IPS-18c (cell line): ENCODE measurements around the gene KRTAP10-8.
"Not testable (repeated sequence)": the region's sequence is repeated elsewhere in the genome, so short reads cannot be mapped to it uniquely, and the experiment has no call there.

Experiments used
- H3K4me3 ChIP-seq: 2 replicates; pipeline ENCODE4 v1.7.0; 2013; ENCODE audit warnings: low read depth, mild to moderate bottlenecking, low read length, moderate library complexity; ENCODE audit not compliant: insufficient read depth
- H3K9me3 ChIP-seq: one replicate; pipeline ENCODE4 v1.6.1; 2013; ENCODE audit warnings: mild to moderate bottlenecking, low read length, moderate library complexity; ENCODE audit not compliant: control insufficient read depth, insufficient read depth

Gene KRTAP10-8

DNA sequence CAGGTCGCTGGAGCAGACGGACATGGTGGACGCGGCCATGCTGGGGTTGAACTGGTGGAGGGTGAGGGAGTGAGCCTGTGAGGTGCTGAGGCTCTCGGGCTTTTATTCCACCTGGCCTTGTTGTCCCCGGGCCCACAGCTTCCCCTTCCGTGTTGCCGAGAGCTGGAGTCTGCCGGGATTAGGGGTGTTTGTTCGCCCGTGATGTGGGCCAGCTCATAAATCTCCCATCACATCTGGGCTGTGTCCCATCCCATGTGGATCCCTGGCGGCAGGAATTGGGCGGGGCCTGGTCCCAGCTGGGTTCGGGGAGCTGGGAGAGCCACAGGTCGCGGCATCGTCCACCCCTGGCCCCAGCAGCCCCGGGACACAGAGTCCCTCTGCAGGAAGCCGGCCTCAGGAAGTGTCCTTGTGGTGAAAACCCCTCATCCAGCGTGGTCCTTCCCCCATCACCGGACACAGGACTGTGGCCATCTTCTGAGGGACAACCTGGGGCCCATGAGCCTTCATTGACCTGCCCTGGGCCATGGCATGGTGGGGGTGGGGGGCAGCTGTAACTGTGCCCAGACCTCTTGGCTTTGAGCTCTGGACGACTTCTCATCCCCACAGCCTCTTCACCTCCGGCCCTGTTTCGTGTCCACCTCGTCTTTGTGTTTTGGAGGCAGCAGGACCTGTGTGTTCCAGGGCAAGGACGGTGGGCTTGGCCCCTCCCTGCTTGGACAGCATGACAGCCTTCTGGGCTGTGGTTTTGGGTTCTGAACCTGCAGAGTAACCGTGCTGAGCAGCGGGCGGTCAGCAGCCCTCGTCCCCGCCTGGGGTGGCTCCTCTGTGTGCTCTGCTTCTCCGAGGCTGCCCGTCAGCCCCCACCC lies 19.2 kb upstream of the KRTAP10-8 start, which contains the start of gene KRTAP10-6:
TSS of gene KRTAP10-6 (minus strand) at position 60 of the 866 bp plus-strand sequence. CDS start at position 39, 21 bp downstream.
- no peaks in the 10 kb centered on the region for H3K9me3 ChIP-seq
- H3K4me3 ChIP-seq, result no peak within 1 kb of the TSS

DNA sequence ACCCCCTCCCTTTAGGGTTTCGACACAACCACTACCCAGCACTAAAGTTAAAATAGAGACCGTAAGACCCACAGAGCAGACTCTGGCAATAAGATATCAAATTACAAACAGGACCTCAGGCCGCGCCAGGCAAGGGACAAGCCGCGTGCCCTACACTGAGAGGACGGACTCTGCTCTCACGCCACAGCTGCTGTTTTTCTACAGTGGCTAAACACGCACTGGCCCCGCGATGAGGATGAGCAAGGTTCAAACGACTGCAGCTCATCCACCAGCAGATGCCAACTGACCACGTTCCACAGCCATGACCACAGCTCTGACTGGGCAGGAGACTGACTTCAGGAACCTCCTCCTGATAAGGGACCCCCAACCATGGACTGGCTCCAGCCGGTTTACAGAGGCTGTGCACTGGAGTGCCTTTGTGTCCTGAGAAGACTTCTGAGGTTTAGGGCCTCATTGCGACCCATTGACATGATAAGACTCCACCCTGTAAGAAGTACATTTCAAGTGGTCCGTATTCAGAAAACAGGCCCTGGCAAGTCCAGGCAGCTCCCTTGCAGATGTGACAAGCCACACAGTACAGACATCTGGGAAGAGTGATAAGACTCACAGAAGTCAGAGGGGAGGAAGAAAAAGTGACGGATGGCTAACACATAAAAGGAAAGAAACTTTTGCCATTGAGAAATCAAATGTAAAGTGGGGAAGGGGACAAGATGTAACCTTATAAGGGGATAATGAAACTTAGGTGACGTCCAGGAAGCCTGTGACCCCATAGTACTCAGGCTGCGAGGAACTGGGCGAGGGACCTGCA lies 18.1 kb upstream of the KRTAP10-8 start:
- no peak overlapping the region for H3K4me3 ChIP-seq
- no peaks in the 10 kb centered on the region for H3K9me3 ChIP-seq

DNA sequence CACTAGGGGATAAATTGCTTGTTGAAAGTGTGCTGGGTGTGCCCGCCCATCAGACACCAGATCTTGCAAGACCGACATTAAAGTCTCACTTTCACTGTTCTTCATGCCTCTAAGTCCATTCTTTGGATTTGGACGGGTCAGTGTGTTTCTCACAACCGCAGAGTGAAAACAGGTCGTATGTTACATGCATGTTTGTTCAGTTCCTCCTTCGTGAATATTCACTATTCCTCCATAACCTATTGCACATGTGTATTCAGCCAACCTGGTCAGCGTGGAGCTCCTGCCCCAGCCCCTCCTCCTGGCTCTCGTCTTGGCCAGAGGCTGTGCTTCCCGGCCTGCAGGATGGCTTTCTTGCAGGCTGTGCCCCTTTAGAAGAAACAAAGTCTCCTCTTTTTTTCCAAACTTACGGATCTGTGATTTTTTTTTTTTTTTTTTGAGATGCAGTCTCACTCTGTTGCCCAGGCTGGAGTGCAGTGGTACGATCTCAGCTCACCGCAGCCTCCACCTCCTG lies 17.4 kb upstream of the KRTAP10-8 start:
- no peaks in the 10 kb centered on the region for H3K9me3 ChIP-seq

DNA sequence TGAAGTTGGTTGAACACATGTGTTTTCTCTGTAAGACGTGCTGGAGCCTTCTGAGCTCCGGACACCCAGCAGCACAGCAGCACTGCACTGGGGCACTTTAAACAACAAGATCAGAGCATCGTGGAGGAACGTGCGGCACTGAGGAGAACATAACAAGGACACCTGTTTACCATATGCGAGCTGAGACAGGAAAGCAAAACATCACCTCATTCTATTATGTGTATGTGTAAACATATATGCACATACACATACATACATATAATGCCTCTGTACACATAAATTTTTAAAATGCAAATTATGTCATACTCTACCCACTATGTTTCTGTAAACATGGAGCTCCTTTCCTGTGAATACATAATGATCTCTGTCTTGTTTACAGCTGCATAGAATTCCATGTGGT lies 16.4 kb upstream of the KRTAP10-8 start:
- no peaks in the 10 kb centered on the region for H3K9me3 ChIP-seq
- H3K4me3 ChIP-seq, result no peak overlapping the region

More for the DNA sequence above, 17.4 kb upstream of the KRTAP10-8 start:
- H3K4me3 ChIP-seq, result no peak overlapping the region

DNA sequence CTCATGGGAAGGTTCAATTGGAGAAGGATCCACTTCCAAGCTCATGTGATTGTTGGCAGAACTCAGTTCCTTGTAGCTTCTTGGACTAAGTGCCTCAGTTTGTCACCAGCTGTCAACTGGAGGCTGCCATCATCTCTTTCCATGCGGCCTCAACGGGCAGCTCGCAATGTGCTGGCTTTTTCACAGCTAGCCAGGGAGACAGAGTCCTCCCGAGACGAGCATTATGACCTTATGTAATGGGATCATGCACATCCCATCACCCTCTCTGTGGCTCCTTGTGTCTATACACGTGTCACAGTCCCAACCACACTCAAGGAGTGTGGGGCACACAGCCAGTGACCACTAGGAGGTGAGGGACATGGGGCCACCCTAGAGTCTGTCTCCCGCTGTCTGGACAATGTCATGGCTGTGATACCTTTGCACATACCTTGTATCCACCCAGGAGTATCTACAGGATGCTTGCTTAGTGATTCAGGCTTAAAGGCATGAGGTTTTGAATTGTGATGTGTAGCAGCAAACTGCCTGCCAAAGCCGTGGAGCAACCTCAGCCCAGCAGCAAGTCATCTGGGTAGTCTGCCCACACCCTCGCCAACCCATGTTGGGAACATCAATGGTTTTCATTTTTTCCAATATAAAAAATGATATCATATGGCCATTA lies 15.7 kb upstream of the KRTAP10-8 start:
- Histone ChIP-seq H3K9me3 (no peaks in the 10 kb centered on the region), H3K4me3 (no peak overlapping the region)

DNA sequence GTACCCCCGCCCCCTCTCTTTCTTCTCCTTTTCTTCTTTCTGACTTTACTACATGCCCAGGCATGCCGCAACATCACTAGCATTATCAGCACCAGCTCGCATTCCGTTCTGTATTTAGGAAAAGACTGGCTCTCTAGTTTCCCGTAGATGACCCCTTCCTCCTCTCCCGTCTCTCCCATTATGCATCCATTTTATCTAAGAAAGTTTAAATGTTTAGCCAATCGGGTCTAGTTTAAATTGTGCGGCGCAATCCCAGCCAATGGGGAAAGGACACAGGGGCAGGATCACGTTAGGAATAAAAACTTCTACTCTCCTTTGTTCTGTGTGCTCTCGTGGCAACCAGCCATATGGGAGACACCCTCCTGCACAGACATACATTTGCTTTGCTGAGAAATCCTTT lies 13.8 kb upstream of the KRTAP10-8 start:
- H3K4me3 ChIP-seq, result no peak overlapping the region
- H3K9me3 ChIP-seq, result no peaks in the 10 kb centered on the region

DNA sequence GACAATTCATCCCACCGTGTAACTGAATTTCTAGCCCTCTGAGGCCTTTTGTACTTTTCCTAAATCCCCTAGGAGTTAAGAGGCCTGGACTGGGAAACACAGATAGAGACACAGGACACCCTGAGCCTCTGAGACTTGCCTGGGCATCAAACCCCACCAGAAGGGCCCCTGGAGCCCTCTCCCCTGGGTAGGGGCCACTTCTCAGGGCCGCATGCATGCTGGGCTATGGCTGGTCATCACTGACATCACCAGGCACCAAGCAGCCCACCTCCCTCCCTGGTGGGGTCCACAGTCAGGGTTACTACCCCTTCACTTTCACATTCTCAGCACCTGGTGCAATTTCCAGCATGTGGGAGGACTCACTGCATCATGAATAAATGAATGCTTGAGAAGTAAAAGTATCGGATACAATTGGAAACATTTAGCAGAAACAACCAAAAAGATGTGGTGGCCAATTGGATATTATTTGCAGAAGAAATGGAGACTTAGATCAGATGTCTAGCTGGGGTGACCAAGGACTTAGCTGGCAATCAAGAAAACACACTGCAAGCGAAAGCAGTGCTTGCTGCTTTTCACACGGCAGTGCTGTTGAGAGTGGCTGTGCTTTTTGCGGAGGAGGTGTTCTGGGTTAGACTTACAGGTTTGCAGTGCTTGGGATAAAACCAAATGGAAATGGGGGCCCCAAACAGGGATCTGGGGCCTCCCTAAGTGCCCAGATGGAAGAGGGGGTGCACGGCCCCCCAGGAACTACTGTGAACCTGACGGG lies 12.4 kb upstream of the KRTAP10-8 start:
- Histone ChIP-seq H3K4me3 (no peak overlapping the region), H3K9me3 (no peaks in the 10 kb centered on the region)

DNA sequence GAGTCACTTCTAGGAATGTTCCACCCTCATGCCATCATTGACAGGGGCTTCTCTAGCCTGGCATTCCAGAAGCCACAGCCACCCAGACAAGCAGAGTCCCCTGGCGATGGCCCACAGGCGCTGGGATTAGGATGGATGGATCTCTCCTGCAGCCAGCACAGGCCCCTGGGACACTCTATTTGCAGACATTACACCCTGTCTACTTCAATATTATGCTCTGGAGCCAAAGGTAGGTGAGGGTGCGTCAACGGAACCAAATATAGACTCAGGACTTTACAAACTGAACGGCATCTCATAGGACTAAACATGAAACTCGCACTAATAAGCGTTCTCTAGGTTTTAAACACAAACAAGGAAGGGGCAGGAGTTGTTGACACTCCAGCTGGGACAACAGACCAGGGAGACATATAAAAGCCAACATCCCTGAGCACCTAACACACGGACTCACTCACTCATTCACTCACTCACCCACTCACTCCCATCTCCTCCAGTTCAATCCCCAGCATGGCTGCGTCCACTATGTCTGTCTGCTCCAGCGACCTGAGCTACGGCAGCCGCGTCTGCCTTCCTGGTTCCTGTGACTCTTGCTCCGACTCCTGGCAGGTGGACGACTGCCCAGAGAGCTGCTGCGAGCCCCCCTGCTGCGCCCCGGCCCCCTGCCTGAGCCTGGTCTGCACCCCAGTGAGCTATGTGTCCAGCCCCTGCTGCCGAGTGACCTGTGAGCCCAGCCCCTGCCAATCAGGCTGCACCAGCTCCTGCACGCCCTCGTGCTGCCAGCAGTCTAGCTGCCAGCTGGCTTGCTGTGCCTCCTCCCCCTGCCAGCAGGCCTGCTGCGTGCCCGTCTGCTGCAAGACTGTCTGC lies 11.5 kb upstream of the KRTAP10-8 start, which contains the start of gene KRTAP10-7:
TSS of gene KRTAP10-7 (plus strand) at position 480 of the 861 bp plus-strand sequence. CDS start at position 505, 25 bp downstream.
- not testable (repeated sequence) for H3K9me3 ChIP-seq, H3K4me3 ChIP-seq

DNA sequence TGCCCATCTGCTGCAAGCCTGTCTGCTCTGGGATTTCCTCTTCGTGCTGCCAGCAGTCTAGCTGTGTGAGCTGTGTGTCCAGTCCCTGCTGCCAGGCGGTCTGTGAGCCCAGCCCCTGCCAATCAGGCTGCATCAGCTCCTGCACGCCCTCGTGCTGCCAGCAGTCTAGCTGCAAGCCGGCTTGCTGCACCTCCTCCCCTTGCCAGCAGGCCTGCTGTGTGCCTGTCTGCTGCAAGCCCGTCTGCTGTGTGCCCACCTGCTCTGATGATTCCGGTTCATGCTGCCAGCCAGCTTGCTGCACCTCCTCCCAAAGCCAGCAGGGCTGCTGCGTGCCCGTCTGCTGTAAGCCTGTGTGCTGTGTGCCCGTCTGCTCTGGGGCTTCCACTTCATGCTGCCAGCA lies 10.8 kb upstream of the KRTAP10-8 start:
- H3K9me3 ChIP-seq, H3K4me3 ChIP-seq: not testable (repeated sequence)

DNA sequence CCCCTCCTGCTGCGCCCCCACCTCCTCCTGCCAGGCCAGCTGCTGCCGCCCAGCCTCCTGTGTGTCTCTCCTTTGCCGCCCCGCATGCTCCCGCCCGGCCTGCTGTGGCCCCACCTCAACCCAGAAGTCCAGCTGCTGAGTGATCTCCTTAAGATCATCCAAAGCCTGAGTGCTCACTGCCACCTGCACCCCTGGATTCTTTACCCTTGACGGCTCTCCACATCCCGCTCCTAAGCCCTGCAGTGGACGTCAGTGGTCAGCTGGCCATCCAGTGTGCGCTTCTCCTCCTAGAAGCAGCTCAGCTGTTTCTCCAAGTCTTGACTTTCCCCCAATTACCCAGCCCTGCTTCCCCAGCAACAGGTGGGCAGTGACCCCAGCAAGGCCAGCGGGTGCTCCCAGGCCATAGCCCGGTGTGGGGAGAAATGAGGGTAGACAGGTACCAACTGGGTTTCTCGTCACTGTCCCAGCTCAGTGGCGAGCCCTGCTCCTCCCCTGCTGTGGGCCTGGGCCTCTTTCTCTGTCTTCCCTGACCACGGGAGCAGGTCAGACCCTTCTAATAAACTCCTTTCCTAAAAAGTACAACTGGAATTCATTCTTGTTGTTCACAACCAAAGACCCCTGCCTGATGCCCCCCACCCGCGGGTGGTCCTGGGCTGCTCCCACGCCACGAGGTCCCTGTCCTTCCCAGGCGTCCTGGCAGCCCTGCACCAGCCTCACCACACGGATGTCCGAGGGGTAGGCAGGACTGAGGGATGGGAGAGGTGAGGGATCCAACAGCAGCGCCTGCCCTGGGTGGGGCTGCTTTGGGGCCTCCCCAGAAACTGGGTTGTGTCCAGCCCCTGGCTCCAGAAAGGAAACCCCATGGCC lies 10.1 kb upstream of the KRTAP10-8 start:
- no peaks in the 10 kb centered on the region for H3K9me3 ChIP-seq
- H3K4me3 ChIP-seq, result no peak overlapping the region

DNA sequence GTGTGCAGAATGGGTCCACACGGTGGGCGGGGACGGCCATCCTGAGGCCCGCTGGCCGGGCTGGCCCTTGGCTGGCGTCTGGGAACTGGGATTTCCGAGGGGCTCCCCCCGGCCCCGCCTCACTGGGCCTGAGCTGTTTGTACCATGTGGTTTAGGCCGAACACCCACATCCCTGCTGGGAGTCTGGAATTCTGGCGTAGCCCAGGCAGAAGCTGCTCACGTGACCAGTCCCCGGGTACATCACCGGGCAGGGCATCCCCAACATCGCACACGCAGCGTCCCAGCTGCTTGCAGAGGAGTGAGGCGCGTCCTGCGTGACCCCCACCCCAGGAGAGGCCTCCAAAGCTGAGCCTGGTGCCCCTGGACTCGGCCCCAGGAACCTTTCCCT lies 9.4 kb upstream of the KRTAP10-8 start:
- no peaks in the 10 kb centered on the region for H3K9me3 ChIP-seq
- H3K4me3 ChIP-seq, result no peak overlapping the region

DNA sequence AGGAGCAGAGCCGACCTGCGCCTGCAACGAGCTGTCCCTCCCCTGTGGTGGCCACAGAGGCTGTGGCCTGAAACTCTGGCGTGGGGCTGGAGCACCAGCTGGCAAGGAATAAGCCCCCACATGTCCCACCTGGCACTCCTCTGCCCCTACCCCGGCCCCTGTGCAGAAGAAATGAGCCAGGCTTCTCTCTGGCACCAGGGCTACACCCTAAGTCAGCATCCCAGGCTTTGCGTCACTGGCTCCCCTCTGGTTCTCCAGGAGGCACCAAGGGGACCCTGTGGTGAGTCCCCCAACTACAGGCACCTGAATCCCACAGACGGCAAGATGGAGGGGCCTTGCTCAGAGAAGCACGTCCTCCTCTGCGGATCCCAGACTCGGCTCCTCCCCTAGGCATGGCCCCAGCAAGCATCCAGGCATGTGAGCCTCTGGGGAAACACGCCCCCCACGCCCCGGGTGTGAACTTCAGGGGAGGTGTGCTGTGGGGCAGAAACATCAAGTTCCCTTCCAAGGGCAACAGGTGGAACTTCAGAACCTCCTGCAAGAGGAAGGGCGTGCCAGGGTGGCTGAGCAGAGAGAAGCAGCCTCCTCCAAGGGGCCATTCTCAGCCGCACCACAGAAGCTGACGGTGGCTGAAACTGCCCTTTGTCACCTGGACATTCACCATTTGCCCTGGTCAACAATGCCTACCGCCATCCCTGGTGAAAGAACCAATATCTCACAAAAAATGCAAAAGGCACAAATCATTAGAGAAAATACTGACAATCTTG lies 8.6 kb upstream of the KRTAP10-8 start:
- H3K4me3 ChIP-seq, result no peak overlapping the region
- no peaks in the 10 kb centered on the region for H3K9me3 ChIP-seq

DNA sequence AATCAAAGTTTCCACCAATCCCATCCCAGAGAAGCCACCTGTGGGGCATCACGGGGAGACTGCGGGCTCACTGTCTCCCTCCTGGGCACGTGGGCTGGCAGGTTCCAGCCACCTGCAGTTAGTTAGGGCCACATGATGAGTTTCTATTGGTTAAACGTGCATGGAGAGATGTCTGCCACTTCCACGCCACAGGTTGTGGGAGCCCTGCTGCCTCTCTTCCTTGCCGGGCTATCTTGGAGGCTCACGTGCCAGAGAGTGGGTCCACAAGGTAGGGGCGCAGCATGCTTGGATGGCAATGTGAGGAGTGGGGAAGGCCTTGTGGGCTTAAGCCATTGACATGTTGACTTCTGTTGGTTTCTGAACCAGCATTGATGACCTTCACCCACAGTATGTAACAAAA lies 8.0 kb upstream of the KRTAP10-8 start:
- Histone ChIP-seq H3K9me3 (no peaks in the 10 kb centered on the region), H3K4me3 (no peak overlapping the region)

DNA sequence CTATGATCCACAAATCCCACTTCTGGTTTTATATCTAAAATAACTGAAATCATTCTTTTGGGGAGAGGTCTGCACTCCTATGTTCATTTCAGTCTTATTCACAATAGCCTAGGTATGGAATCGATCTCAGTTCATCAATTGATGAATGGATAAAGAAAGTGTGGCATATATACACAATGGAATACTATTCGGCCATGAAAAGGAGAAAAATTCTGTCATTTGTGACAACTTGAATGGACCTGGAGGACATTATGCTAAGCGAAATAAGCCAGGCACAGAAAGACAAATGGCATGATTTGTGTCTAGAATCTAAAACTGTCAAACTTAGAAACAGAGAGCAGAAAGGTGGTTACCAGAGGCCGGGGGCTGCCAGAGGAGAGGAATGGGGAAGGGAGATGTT lies 5.4 kb upstream of the KRTAP10-8 start:
- H3K4me3 ChIP-seq, result no peak overlapping the region

More for the DNA sequence above, 5.4 kb upstream of the KRTAP10-8 start:
- H3K9me3 ChIP-seq, result peaks cover 6% of the 10 kb centered on the region
